Measurements from ENCODE around the gene C13orf46. TPM values are rescaled to one million over a fixed set of nuclear protein-coding genes. Genes with fewer than 3 reads are reported as not detected.

Gene C13orf46
- total RNA-seq, 4 donors from 2014 or later, result 0.41 to 77.4 (median 1.1) TPM; not detected in 1

DNA sequence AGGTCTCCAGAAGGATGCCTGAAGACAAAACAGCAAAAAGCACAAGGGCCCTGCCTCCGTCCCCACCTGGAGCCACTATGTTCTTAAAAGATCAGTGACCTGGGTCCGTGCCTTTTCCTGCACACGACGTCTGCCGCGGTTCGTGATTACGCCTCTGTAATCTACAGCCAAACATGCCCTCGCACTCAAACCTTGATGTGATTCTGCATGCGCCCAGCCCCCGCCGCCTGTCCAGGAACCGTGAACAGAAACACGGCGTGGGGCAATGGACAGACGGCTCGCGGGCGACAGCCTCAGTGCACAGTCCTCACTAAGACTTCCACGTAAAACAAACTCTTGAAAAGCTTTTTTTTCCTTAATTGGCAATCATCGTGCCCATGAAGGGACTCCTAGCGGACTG lies 15.5 kb downstream of the C13orf46 start:
- intact Hi-C loops (cut with DNase I; ENCODE audit: low total_unique reads), result no loop called here

GRCh38 chr13:113956571-113956970 lies 17.3 kb downstream of the C13orf46 start:
- 92% methylated on average over 14 of the region's 14 CpGs; no CpG with 5 or more reads in 1 of the 2 donors for WGBS, 2 donors (ENCODE audit: low coverage in 1 of 2)
- H3K4me1 ChIP-seq, result peaks cover 0 to 1% (median under 1%) of the 10 kb centered on the region in 4 donors
- no peak for DNase-seq
- no peak overlapping the region for H3K27ac ChIP-seq
- no peak overlapping the region for H3K4me3 ChIP-seq
- no peaks in the 10 kb centered on the region for H3K36me3 ChIP-seq
- H3K9me3 ChIP-seq, result peaks cover 0 to 12% of the 10 kb centered on the region in 2 donors
- in situ Hi-C loops (cut with MboI; ENCODE audit: low pct_ligation_motif_present in 1 of 4, low pct_unique_long_range_greater_than_20kb in 1 of 4, low sequenced_read_pairs in 3 of 4) (no loop called here), intact Hi-C loops (cut with DNase I; ENCODE audit: low total_unique reads) (no loop called here)
- H3K27me3 ChIP-seq, result no peaks in the 10 kb centered on the region
- TF ChIP-seq EP300 (IDR thresholded peaks at IDR 0.05; ENCODE audit: low read depth) (no peak), POLR2AphosphoS5 (IDR thresholded peaks at IDR 0.05) (no peak), POLR2A (IDR thresholded peaks at IDR 0.05) (no peak)
- TF ChIP-seq, protein P1, sequence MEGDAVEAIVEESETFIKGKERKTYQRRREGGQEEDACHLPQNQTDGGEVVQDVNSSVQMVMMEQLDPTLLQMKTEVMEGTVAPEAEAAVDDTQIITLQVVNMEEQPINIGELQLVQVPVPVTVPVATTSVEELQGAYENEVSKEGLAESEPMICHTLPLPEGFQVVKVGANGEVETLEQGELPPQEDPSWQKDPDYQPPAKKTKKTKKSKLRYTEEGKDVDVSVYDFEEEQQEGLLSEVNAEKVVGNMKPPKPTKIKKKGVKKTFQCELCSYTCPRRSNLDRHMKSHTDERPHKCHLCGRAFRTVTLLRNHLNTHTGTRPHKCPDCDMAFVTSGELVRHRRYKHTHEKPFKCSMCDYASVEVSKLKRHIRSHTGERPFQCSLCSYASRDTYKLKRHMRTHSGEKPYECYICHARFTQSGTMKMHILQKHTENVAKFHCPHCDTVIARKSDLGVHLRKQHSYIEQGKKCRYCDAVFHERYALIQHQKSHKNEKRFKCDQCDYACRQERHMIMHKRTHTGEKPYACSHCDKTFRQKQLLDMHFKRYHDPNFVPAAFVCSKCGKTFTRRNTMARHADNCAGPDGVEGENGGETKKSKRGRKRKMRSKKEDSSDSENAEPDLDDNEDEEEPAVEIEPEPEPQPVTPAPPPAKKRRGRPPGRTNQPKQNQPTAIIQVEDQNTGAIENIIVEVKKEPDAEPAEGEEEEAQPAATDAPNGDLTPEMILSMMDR (IDR thresholded peaks at IDR 0.05), result no peak

More for the DNA sequence above, 15.5 kb downstream of the C13orf46 start:
- no peaks in the 10 kb centered on the region for H3K36me3 ChIP-seq
- H3K27me3 ChIP-seq, result no peaks in the 10 kb centered on the region
- 89 to 96% methylated on average over 5 to 22 of the region's 22 CpGs for WGBS, 2 donors (ENCODE audit: low coverage in 1 of 2)
- H3K9me3 ChIP-seq, result peaks cover 0 to 12% of the 10 kb centered on the region in 2 donors
- in situ Hi-C loops (cut with MboI; ENCODE audit: low pct_ligation_motif_present in 1 of 4, low pct_unique_long_range_greater_than_20kb in 1 of 4, low sequenced_read_pairs in 3 of 4), result no loop called here
- TF ChIP-seq POLR2AphosphoS5 (IDR thresholded peaks at IDR 0.05) (no peak), POLR2A (IDR thresholded peaks at IDR 0.05) (no peak), EP300 (IDR thresholded peaks at IDR 0.05; ENCODE audit: low read depth) (no peak)
- TF ChIP-seq, protein P1 (IDR thresholded peaks at IDR 0.05), result no peak
- no peak for DNase-seq
- no peak overlapping the region for H3K4me3 ChIP-seq
- no peak overlapping the region for H3K27ac ChIP-seq
- no peaks in the 10 kb centered on the region for H3K4me1 ChIP-seq

GRCh38 chr13:113955691-113956090 lies 18.2 kb downstream of the C13orf46 start:
- intact Hi-C loops (cut with DNase I; ENCODE audit: low total_unique reads), result no loop called here
- Histone ChIP-seq H3K4me3 (no peak overlapping the region), H3K4me1 (peaks cover 0 to 7% (median 4%) of the 10 kb centered on the region in 4 donors), H3K36me3 (no peaks in the 10 kb centered on the region), H3K27me3 (no peaks in the 10 kb centered on the region), H3K9me3 (peaks cover 0 to 12% of the 10 kb centered on the region in 2 donors), H3K27ac (no peak overlapping the region)
- in situ Hi-C loops (cut with MboI; ENCODE audit: low pct_ligation_motif_present in 1 of 4, low pct_unique_long_range_greater_than_20kb in 1 of 4, low sequenced_read_pairs in 3 of 4), result no loop called here
- 90 to 95% methylated on average over 24 to 27 of the region's 27 CpGs for WGBS, 2 donors (ENCODE audit: low coverage in 1 of 2)
- TF ChIP-seq POLR2AphosphoS5 (IDR thresholded peaks at IDR 0.05) (no peak), POLR2A (IDR thresholded peaks at IDR 0.05) (no peak), EP300 (IDR thresholded peaks at IDR 0.05; ENCODE audit: low read depth) (no peak)
- TF ChIP-seq, protein P1 (IDR thresholded peaks at IDR 0.05), result no peak
- DNase-seq, result no peak

GRCh38 chr13:113955235-113955634 lies 18.6 kb downstream of the C13orf46 start:
- in situ Hi-C loops (cut with MboI; ENCODE audit: low pct_ligation_motif_present in 1 of 4, low pct_unique_long_range_greater_than_20kb in 1 of 4, low sequenced_read_pairs in 3 of 4) (no loop called here), intact Hi-C loops (cut with DNase I; ENCODE audit: low total_unique reads) (no loop called here)
- H3K4me1 ChIP-seq, result peaks cover 0 to 7% (median 4%) of the 10 kb centered on the region in 4 donors
- no peak for DNase-seq
- no peak for TF ChIP-seq POLR2AphosphoS5 (IDR thresholded peaks at IDR 0.05)
- TF ChIP-seq EP300 (IDR thresholded peaks at IDR 0.05; ENCODE audit: low read depth), result no peak
- TF ChIP-seq, protein P1 (IDR thresholded peaks at IDR 0.05), result no peak
- TF ChIP-seq POLR2A (IDR thresholded peaks at IDR 0.05), result no peak
- no peak overlapping the region for H3K4me3 ChIP-seq
- 90 to 95% methylated on average over 24 to 29 of the region's 29 CpGs for WGBS, 2 donors (ENCODE audit: low coverage in 1 of 2)
- H3K36me3 ChIP-seq, result no peaks in the 10 kb centered on the region
- no peaks in the 10 kb centered on the region for H3K27me3 ChIP-seq
- H3K9me3 ChIP-seq, result peaks cover 0 to 10% of the 10 kb centered on the region in 2 donors
- no peak overlapping the region for H3K27ac ChIP-seq
